GM12875 (cell line): ENCODE measurements around the gene TLK2.

Experiments used
- H3K4me3 ChIP-seq: one replicate; pipeline ENCODE4 v1.5.1; 2011; ENCODE audit warnings: low read depth, low read length, control low read depth
- CTCF ChIP-seq: IDR thresholded peaks from 2 replicates; pipeline ENCODE4 v1.5.1; 2011; ENCODE audit warnings: low read depth, mild to moderate bottlenecking, control low read depth, inconsistent platforms, low read length, moderate library complexity, borderline replicate concordance; ENCODE audit not compliant: insufficient read depth

The TLK2 gene

GRCh38 chr17:62614142-62614541 lies 135.5 kb downstream of the TLK2 start:
- TF ChIP-seq CTCF: no peak

GRCh38 chr17:62615503-62615902 lies 136.9 kb downstream of the TLK2 start:
- no peak for TF ChIP-seq CTCF
- no peak overlapping the region for H3K4me3 ChIP-seq

More at GRCh38 chr17:62614142-62614541, 135.5 kb downstream of the TLK2 start:
- H3K4me3 ChIP-seq: no peak overlapping the region

- no peak overlapping the region for H3K4me3 ChIP-seq
- no peak for TF ChIP-seq CTCF
Measured at GRCh38 chr17:62616993-62617893, 138.6 kb downstream of the TLK2 start.

GRCh38 chr17:62617894-62618472 lies 139.4 kb downstream of the TLK2 start:
- TF ChIP-seq CTCF: no peak
- H3K4me3 ChIP-seq: no peak overlapping the region

GRCh38 chr17:62618647-62619416 lies 140.2 kb downstream of the TLK2 start:
- no peak overlapping the region for H3K4me3 ChIP-seq
- no peak for TF ChIP-seq CTCF

GRCh38 chr17:62619417-62620155 lies 141.0 kb downstream of the TLK2 start:
- no peak for TF ChIP-seq CTCF
- no peak overlapping the region for H3K4me3 ChIP-seq
